Glutamatergic neuron (in vitro differentiated cells): ENCODE results near the gene AP2B1. TPM values are rescaled to one million over a fixed set of nuclear protein-coding genes. Genes with fewer than 3 reads are reported as not detected.

ENCODE experiments used
- DNase-seq: peaks from one replicate; pipeline ENCODE4 v3.0.0; 2022
- H3K27ac Mint-ChIP-seq: one replicate; pipeline ENCODE4 v1.8.0; 2020; ENCODE audit warnings: mild to moderate bottlenecking, mixed read lengths, inconsistent platforms; ENCODE audit not compliant: unreplicated experiment
- H3K27me3 Mint-ChIP-seq: one replicate; pipeline ENCODE4 v1.8.0; 2020; ENCODE audit warnings: mild to moderate bottlenecking, moderate library complexity, mixed read lengths, inconsistent platforms; ENCODE audit not compliant: unreplicated experiment
- H3K36me3 Mint-ChIP-seq: one replicate; pipeline ENCODE4 v1.8.0; 2020; ENCODE audit warnings: mild to moderate bottlenecking, mixed read lengths, inconsistent platforms; ENCODE audit not compliant: unreplicated experiment
- H3K4me1 Mint-ChIP-seq: one replicate; pipeline ENCODE4 v1.8.0; 2020; ENCODE audit warnings: mild to moderate bottlenecking, low read depth, mixed read lengths, inconsistent platforms; ENCODE audit not compliant: unreplicated experiment
- H3K4me3 Mint-ChIP-seq: one replicate; pipeline ENCODE4 v1.8.0; 2020; ENCODE audit warnings: mild to moderate bottlenecking, mixed read lengths, inconsistent platforms; ENCODE audit not compliant: unreplicated experiment
- H3K9me3 Mint-ChIP-seq: one replicate; pipeline ENCODE4 v1.8.0; 2020; ENCODE audit warnings: mild to moderate bottlenecking, moderate library complexity, mixed read lengths, inconsistent platforms; ENCODE audit not compliant: unreplicated experiment
- total RNA-seq: library from RNA; stranded (reverse); fragmentation: NEBNext Ultra II Directional; extraction: Animal tissue kit (Norgen Biotek cat#: 25700); gene quantifications from one replicate; pipeline ENCODE4 v1.2.1, GENCODE V29; 2021; ENCODE audit not compliant: unreplicated experiment
- TF ChIP-seq, protein P1 (sequence below): fragments of 200-600 bp; sonication (generic); IDR thresholded peaks from one replicate; pipeline ENCODE4 v1.5.0; 2021; ENCODE audit not compliant: partially characterized antibody, unreplicated experiment

Gene AP2B1
- total RNA-seq, 1 donor from 2014 or later = 316 TPM

DNA sequence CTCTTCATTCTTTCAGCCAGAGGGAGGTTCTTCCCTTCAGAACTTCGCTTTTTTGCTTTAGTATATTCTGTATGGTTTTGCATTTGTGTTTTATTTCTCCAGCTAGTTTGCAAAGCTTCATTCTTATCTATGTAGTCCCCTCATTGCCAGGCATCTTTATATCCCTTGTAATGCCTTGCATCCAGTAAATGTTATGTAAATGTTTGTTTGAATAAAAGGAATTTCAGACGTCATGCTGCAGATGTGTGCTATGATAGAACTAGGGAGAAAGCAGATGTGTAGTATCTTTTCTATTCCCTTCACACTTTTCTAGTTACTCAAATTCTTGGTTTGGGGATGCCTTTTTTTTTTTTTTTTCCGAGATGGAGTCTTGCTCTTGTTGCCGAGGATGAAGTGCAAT, 81.7 kb downstream of the AP2B1 start:
- Mint-ChIP-seq H3K27ac (no peak overlapping the region), H3K4me1 (peaks cover 2% of the 10 kb centered on the region), H3K9me3 (no peaks in the 10 kb centered on the region), H3K36me3 (no peaks in the 10 kb centered on the region), H3K27me3 (no peaks in the 10 kb centered on the region), H3K4me3 (no peak overlapping the region)
- TF ChIP-seq, protein P1, sequence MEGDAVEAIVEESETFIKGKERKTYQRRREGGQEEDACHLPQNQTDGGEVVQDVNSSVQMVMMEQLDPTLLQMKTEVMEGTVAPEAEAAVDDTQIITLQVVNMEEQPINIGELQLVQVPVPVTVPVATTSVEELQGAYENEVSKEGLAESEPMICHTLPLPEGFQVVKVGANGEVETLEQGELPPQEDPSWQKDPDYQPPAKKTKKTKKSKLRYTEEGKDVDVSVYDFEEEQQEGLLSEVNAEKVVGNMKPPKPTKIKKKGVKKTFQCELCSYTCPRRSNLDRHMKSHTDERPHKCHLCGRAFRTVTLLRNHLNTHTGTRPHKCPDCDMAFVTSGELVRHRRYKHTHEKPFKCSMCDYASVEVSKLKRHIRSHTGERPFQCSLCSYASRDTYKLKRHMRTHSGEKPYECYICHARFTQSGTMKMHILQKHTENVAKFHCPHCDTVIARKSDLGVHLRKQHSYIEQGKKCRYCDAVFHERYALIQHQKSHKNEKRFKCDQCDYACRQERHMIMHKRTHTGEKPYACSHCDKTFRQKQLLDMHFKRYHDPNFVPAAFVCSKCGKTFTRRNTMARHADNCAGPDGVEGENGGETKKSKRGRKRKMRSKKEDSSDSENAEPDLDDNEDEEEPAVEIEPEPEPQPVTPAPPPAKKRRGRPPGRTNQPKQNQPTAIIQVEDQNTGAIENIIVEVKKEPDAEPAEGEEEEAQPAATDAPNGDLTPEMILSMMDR = no peak
- DNase-seq = no peak

DNA sequence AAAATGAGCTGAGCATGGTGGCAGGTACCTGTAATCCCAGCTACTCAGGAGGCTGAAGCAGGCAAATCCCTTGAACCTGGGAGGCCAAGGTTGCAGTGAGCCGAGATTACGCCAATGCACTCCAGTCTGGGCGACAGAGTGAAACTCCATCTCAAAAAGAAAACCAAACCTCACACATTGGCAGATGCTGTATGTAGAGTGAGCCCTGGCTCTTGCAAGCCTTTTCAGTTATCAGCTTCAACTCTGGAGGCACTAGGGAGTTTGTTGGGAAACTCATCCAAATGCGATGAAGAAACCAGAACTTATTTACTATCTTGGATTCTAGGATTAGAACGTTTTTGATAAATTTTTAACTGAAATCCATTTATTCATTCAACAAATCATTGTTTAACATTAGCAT, 87.4 kb downstream of the AP2B1 start:
- TF ChIP-seq, protein P1 = no peak
- Mint-ChIP-seq H3K4me3 (no peak overlapping the region), H3K36me3 (no peaks in the 10 kb centered on the region)

DNA sequence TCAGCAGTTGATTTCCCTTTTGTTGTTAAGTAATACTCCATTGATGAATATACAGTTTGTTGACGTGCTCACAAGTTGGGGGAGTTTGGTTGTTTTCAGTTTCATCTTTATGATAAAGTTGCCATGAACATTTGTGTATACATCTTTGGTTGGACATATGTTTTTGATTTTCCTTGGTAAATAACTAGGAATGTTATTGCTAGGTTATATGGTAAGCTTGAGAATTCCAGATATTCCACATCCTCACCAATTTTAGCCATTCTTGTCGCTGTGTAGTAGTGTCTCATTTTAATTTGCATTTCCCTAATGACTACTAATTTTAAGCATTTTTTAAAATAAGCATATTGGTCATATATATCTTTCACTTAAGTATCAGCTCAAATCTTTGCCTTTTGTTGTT, 89.3 kb downstream of the AP2B1 start:
- Mint-ChIP-seq H3K9me3 (no peaks in the 10 kb centered on the region), H3K36me3 (no peaks in the 10 kb centered on the region), H3K4me1 (no peaks in the 10 kb centered on the region), H3K4me3 (no peak overlapping the region), H3K27me3 (peaks cover 3% of the 10 kb centered on the region), H3K27ac (no peak overlapping the region)
- no peak for DNase-seq
- TF ChIP-seq, protein P1 = no peak

More for the DNA sequence above, 87.4 kb downstream of the AP2B1 start:
- Mint-ChIP-seq H3K27ac (no peak overlapping the region), H3K27me3 (peaks cover 1% of the 10 kb centered on the region), H3K9me3 (no peaks in the 10 kb centered on the region), H3K4me1 (peaks cover 2% of the 10 kb centered on the region)
- no peak for DNase-seq

DNA sequence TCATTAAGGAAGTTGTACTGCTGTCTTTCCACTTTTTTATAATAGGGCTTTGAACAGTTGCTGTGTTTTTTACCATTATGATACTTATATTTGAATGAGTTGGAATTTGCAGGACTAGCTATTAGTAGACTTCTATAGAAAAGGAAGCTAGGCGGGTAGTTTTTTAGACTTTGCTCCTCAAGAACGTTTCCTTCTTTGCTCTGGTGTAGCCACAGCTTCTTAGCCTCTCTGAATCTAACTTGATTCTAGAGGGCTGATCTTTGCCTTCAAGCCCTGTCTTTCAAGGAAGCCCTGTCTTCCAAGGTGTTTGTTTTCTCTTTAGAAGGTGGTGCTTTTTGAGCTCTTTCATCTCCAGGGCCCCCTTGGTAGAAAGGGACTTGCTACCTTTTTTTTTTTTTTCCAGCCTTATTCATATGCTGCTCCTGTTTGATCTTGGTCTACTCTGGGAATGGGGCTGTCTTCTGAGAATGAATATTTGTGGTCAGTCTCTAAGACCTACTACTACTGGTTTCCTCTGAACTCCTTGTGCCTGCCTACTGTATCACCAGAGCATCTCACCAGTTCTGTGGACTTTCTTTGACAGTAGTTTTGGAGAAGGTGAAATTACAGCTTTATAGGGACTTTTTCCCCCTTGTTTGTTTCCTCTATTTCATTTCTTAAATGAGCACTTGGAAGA, 92.0 kb downstream of the AP2B1 start:
- H3K9me3 Mint-ChIP-seq = no peaks in the 10 kb centered on the region

DNA sequence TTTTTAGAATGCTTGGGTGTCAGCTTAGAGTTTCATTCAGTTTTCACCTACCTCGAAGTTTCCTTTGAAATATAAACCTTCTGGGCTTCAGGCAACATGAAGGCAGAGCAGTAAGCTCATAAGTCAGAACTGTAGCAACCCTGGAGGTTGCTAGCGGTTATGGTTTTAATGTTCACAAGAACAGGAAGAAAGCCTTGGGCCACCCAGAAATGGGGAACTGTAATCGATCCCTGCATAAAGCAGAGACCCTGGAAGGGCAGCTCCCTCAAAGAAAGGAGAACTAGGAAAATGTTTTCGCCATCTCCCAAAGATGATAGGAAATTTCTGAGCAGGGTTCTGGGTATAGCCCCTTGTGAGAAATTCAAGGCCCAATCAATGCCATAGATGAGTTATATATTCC, 96.5 kb downstream of the AP2B1 start:
- Mint-ChIP-seq H3K4me1 (no peaks in the 10 kb centered on the region), H3K4me3 (no peak overlapping the region), H3K27me3 (peaks cover 3% of the 10 kb centered on the region), H3K9me3 (no peaks in the 10 kb centered on the region), H3K27ac (no peak overlapping the region), H3K36me3 (peaks cover 5% of the 10 kb centered on the region)
- TF ChIP-seq, protein P1 = no peak
- no peak for DNase-seq

More for the DNA sequence above, 92.0 kb downstream of the AP2B1 start:
- Mint-ChIP-seq H3K4me3 (no peak overlapping the region), H3K36me3 (no peaks in the 10 kb centered on the region), H3K4me1 (no peaks in the 10 kb centered on the region), H3K27ac (no peak overlapping the region), H3K27me3 (peaks cover 3% of the 10 kb centered on the region)
- TF ChIP-seq, protein P1 = no peak
- no peak for DNase-seq
